SU-DHL-6 (cell line): ENCODE data around the gene C1QL2.

Experiments used
- EZH2phosphoT487 ChIP-seq: fragments of 200-600 bp; sonication (generic), shearing (Covaris generic); conservative IDR thresholded peaks from 2 replicates; pipeline ENCODE4 v1.6.1; 2018; ENCODE audit warnings: mild to moderate bottlenecking, antibody characterized with exemption, low read length, moderate library complexity, mixed read lengths
- TF ChIP-seq, protein P1 (sequence below): fragments of 200-600 bp; sonication (generic); IDR thresholded peaks from one replicate; pipeline ENCODE4 v1.5.1; 2017; ENCODE audit warnings: antibody characterized with exemption, mild to moderate bottlenecking, low read length, moderate library complexity; ENCODE audit not compliant: insufficient read depth, poor library complexity, severe bottlenecking

DNA sequence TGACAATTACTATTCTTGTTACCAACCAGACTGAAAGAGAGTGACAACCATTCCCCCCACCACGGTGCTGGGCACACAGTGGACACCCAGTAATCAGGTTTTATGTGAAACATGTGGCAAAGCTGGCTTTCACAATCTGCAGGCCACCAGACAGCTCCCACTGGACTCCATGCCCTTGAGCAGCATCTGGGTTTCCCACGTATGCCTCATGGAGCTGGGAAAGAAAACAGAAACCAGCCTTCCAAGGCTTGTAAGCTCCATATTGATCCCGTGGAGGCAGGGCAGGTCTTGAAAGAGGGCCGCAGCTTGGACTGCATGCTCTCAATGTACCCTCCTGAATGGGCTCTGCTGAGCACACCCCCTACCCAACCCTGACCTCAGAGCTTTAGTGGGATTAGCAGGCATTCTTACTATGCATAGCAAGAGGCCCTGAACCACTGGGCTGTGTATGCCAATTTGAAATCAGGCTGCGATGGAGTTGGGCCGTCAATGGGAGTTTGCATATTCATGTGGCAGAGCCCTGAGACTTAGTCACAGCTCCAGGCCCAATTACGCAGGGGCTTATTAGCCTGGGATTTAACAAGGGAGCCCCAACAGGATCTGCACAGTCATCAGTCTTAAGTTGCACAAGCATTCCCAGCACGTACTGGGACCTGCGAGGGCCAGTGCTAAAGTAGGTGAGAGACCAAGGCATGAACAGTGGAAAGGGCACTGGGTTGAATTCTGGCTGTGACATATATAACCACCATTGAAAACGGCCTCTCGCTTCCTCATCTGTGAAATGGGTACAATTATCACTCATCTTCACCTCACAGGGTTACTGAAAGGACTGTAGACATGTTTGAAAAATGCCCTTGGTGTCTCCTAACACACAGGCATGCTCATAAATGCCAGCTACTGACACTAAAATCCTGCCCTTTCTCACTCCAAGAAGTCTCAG lies 10.5 kb downstream of the C1QL2 start:
- TF ChIP-seq, protein P1, sequence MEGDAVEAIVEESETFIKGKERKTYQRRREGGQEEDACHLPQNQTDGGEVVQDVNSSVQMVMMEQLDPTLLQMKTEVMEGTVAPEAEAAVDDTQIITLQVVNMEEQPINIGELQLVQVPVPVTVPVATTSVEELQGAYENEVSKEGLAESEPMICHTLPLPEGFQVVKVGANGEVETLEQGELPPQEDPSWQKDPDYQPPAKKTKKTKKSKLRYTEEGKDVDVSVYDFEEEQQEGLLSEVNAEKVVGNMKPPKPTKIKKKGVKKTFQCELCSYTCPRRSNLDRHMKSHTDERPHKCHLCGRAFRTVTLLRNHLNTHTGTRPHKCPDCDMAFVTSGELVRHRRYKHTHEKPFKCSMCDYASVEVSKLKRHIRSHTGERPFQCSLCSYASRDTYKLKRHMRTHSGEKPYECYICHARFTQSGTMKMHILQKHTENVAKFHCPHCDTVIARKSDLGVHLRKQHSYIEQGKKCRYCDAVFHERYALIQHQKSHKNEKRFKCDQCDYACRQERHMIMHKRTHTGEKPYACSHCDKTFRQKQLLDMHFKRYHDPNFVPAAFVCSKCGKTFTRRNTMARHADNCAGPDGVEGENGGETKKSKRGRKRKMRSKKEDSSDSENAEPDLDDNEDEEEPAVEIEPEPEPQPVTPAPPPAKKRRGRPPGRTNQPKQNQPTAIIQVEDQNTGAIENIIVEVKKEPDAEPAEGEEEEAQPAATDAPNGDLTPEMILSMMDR, result no peak
- no peak for TF ChIP-seq EZH2phosphoT487
